Activated effector memory CD4-positive, alpha-beta T cell treated with Interleukin-2 at 50 U/mL for 16 hours (primary cell): ENCODE data around the gene CALML5.

Experiments used
- DNase-seq: peaks from one replicate; pipeline ENCODE4 v3.0.0-alpha.2; 2020

The CALML5 gene

GRCh38 chr10:5460468-5461202, 38.7 kb downstream of the CALML5 start:
- no peak for DNase-seq

DNA sequence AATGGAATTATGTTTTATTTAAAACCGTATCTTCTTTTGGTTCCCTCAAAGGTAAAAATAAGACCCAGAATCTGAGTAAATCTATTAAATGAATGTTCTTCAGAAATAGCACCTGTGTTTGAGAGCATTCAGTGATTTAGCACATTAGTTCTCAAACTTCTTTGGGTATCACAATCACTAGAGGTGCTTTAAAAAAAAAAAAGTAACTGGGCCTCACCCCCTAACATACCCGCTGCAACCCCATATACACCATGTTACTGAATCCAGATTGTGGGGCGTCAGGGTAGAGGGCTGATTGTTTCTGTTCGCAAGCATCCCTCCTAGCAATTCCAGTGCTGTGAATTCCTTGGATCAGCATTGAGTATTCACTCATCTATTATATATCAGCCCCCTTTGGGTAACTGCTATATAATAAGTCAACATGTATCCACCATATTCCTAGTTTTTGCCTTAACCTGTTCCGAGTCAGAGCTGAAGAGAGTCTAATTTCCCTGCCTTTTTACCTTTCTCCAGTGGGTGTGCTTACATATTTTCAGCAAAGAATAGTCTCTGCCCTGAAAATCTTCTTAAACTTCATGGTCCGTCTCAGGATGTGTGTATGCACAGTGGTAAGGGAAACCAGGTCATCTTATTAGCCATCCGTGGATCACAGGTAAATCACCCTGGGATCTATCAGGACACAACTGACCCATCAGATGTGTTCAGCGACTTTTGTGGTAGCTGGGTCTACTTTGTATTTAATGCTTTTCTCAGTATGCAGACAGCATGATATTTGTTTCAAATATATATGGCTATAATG, 40.2 kb downstream of the CALML5 start:
- DNase-seq, result no peak

DNA sequence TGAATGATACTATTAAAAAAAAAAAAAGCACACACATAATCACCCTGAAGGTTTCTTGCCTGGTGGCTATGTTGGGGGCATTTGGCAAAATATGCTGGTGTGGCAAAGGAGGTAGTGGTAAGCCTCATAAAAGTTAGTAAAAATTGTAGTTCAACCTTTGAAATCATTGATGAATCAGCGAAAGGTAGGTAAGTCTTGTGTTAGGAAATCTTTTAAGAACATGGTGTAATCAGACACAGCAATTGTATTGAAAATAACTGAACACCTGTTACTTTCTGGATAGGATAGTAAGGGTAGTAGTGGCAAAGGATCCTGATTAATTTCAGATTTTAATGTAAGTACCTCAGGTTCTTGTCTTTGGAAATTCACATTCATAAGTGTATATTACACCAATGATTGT, 40.9 kb downstream of the CALML5 start:
- no peak for DNase-seq

DNA sequence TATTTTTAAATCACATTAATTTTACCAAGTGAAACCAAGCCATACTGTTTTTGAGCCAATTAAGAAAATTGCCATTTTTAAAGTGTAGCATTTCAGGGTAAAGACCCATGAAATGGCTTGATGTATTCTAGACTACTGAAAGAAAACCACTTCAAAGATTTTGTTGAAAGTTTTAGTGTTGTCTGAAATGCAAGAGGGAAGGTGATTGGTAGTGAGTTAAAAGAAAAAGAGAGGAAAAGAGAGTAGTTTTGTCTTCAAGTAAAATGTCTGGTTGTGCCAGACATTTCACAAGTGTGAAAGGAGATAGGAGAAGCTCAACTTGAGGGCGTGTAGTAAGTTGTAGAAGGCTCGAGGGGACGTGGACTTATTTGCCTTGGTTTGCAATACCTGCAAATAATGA, 41.6 kb downstream of the CALML5 start:
- no peak for DNase-seq

DNA sequence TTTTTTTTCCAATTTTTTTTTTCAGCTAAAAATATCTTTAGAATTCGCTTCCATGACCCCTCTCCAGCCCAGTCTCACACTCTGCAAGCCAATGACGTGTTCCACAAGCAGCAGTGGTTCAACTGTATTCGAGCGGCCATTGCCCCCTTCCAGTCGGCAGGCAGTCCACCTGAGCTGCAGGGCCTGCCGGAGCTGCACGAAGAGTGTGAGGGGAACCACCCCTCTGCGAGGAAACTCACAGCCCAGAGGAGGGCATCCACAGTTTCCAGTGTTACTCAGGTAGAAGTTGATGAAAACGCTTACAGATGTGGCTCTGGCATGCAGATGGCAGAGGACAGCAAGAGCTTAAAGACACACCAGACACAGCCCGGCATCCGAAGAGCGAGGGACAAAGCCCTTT, 42.8 kb downstream of the CALML5 start:
- DNase-seq, result no peak

DNA sequence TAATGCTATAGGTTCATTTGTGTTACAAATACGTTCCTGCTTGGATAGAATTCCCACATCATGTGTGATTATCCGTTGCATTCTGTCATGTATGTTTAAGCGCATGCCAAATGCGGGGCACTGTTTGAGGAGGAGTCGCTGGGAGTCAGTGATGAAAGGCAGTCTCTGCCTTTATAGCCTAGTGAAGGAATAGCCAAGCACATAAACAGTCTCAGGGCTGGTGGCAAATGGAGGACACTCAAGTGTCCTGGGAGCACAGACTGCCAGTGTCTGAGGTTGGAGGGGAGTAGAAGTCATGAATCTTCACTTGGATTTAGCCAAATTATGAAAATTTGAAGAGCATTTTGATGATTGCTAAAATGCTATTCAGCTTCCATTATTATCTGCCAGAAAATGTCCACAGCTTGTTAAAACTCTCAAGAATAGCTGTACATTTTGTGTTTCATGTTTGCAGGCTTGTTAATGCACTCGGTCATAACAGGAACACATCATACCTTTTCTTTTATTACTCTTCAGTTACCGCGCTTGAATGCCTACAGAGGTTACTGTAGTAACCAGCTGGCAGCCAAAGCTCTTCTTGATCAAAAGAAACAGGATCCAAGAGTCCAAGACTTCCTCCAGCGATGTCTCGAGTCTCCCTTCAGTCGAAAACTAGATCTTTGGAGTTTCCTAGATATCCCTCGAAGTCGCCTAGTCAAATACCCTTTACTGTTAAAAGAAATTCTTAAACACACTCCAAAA, 45.5 kb downstream of the CALML5 start:
- DNase-seq, result no peak

GRCh38 chr10:5450605-5451384, 48.6 kb downstream of the CALML5 start:
- DNase-seq, result no peak

DNA sequence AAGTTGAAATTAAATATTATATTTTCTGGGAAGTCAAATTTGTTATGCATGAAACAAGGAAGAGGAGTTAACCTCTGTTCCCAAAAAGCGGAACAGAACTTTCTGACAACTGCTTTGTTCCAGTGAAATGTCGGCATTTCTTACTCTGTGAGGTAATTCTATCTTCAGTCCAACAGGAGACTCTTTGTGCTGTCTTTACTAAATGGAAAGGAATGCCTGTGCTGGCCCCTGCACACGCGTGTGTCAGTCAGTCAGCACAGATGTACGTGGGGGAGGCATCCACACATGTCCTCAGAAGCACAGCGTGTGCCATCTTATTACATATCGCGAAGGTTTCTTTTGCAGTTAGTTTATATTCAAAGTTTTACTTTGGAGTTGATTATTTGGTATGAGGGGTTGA, 49.5 kb downstream of the CALML5 start:
- DNase-seq, result no peak

GRCh38 chr10:5449227-5449626, 50.1 kb downstream of the CALML5 start:
- DNase-seq, result no peak
